ENCODE measurements around the gene RIIAD1. TPM values are rescaled to one million over a fixed set of nuclear protein-coding genes. Genes with fewer than 3 reads are reported as not detected.
"Not testable (repeated sequence)": the region's sequence is repeated elsewhere in the genome, so short reads cannot be mapped to it uniquely, and the experiment has no call there.

Gene RIIAD1
- total and polyA plus RNA-seq, 8 donors, result 0.56 to 7.5 (median 0.68) TPM; not detected in 2

DNA sequence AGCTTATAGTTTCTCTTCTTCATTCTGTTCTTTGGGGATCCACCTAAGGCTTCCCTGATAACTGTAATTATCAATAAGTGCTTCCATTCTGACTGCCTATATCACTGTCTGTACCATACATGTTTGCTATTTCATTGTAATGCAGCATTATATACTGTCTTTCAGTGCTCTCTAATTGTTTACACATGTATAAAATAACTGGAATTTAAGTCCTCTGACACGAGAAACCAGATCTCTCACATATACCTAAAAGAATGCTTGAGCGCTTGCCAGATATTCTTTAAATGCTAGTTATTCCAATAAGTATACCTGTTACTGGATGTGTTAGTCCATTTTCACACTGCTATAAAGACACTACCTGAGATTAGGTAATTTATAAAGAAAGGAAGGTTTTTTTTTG lies 39.4 kb upstream of the RIIAD1 start:
- FAIRE-seq (no peak), DNase-seq (no peak), ATAC-seq (no peak)
- Histone ChIP-seq H3K27ac (no peak overlapping the region), H3K4me3 (no peak overlapping the region), H3K4me1 (no peaks in the 10 kb centered on the region), H3K36me3 (peaks cover 0 to 17% (median 8%) of the 10 kb centered on the region in 3 donors), H3K27me3 (no peaks in the 10 kb centered on the region), H3K9me3 (no peaks in the 10 kb centered on the region)
- intact Hi-C loops (cut with DNase I), result no loop called here
- TF ChIP-seq, protein P1, sequence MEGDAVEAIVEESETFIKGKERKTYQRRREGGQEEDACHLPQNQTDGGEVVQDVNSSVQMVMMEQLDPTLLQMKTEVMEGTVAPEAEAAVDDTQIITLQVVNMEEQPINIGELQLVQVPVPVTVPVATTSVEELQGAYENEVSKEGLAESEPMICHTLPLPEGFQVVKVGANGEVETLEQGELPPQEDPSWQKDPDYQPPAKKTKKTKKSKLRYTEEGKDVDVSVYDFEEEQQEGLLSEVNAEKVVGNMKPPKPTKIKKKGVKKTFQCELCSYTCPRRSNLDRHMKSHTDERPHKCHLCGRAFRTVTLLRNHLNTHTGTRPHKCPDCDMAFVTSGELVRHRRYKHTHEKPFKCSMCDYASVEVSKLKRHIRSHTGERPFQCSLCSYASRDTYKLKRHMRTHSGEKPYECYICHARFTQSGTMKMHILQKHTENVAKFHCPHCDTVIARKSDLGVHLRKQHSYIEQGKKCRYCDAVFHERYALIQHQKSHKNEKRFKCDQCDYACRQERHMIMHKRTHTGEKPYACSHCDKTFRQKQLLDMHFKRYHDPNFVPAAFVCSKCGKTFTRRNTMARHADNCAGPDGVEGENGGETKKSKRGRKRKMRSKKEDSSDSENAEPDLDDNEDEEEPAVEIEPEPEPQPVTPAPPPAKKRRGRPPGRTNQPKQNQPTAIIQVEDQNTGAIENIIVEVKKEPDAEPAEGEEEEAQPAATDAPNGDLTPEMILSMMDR (IDR thresholded peaks at IDR 0.05), result no peak
- WGBS, 2 donors, result 89 to 95% methylated on average over 2 of the region's 2 CpGs

DNA sequence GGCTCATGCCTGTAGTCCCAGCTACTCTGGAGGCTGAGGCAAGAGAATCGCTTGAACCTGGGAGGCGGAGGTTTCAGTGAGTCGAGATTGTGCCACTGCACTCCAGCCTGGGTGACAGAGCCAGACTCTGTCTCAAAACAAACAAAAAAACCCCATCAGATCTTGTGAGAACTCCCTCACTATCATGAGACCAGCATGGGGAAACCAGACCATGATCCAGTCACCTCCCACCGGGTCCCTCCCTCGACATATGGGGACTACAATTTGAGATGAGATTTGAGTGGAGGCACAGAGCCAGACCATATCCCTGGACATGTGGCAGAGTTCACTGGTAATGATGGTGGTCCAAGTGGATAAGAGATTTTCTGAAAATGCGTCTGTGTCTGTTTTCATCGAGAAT lies 38.4 kb upstream of the RIIAD1 start:
- H3K27me3 ChIP-seq; H3K4me1 ChIP-seq; FAIRE-seq; H3K27ac ChIP-seq; H3K9me3 ChIP-seq; DNase-seq; intact Hi-C loops (cut with DNase I); H3K4me3 ChIP-seq; ATAC-seq: not testable (repeated sequence)
- 87 to 93% methylated on average over 7 of the region's 7 CpGs for WGBS, 2 donors
- H3K36me3 ChIP-seq, result peaks cover 0 to 17% (median 8%) of the 10 kb centered on the region in 3 donors

DNA sequence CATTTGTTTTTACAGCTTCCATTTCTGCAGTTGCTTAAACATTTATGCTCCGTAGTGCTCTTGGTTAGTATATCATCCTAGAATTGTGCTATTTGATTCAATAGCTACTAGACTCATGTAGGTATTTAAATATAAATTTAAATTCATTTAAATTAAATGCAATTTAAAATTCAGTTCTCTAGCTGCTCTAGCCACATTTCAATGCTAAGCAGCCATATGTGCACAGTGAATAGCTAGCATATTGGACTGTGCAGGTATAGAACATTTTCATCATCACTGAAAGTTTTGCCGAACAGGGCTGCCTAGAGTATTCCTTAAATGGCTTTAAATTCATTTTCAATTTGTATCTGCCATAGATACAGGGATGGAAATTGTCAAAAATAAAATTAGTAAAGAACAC lies 37.2 kb upstream of the RIIAD1 start:
- no peak for ATAC-seq
- H3K27me3 ChIP-seq, result no peaks in the 10 kb centered on the region
- H3K27ac ChIP-seq, result no peak overlapping the region
- H3K4me1 ChIP-seq, result no peaks in the 10 kb centered on the region
- H3K9me3 ChIP-seq, result no peaks in the 10 kb centered on the region
- intact Hi-C loops (cut with DNase I), result no loop called here
- no peak for DNase-seq
- H3K4me3 ChIP-seq, result no peak overlapping the region
- TF ChIP-seq, protein P1 (IDR thresholded peaks at IDR 0.05), result no peak
- WGBS, 2 donors, result 95 to 98% methylated on average over 2 of the region's 2 CpGs
- peaks cover 0 to 17% (median 8%) of the 10 kb centered on the region in 3 donors for H3K36me3 ChIP-seq
- FAIRE-seq, result no peak

DNA sequence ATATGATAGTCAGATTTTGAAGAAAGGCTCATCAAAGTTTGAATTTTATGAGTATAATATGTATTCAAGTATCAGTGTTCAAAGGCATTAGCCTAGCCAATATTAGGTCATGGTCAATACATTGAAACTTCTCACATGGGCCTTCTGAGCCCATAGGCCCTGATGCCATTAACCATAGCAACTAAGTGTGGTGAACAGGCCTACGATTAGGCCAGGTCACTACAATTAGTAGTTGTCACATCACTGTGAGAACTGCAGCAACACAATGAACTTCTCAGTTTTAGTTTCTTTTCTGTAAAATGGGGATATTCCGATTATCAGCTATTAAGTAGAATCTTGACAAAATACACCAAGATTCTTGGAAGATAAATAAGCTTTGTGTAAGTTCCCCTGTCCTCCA lies 34.8 kb upstream of the RIIAD1 start:
- TF ChIP-seq, protein P1 (IDR thresholded peaks at IDR 0.05), result no peak
- Histone ChIP-seq H3K27ac (no peak overlapping the region), H3K36me3 (peaks cover 0 to 17% (median 8%) of the 10 kb centered on the region in 3 donors), H3K4me1 (no peaks in the 10 kb centered on the region), H3K27me3 (no peaks in the 10 kb centered on the region), H3K4me3 (no peak overlapping the region), H3K9me3 (no peaks in the 10 kb centered on the region)
- FAIRE-seq, result no peak
- intact Hi-C loops (cut with DNase I), result no loop called here
- WGBS, 2 donors, result 80 to 87% methylated on average over 2 of the region's 2 CpGs
- DNase-seq, result no peak
- no peak for ATAC-seq

DNA sequence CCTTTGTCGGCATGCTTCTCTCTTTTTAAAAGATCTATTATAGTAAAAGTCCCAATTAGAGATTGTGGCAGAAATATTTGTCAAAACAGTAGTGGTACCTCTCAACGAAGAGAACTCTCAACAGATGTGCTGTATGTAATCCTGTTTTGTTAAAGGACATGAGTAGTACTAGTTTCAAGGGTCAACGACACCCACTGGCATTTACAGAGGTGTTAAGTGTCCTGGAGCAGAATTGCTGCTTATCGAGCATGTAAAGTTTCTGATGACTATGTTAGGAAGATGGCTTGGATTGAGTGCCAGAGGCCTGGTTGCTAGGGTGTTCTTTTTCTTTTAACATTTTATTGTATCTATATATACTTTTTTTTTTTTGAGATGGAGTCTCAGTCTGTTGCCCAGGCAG lies 31.8 kb upstream of the RIIAD1 start:
- H3K36me3 ChIP-seq, result peaks cover 0 to 17% (median 8%) of the 10 kb centered on the region in 3 donors
- no peak overlapping the region for H3K27ac ChIP-seq
- intact Hi-C loops (cut with DNase I), result no loop called here
- DNase-seq (no peak), ATAC-seq (no peak), FAIRE-seq (no peak)
- H3K4me1 ChIP-seq, result no peaks in the 10 kb centered on the region
- no peaks in the 10 kb centered on the region for H3K9me3 ChIP-seq
- no peak overlapping the region for H3K4me3 ChIP-seq
- TF ChIP-seq, protein P1 (IDR thresholded peaks at IDR 0.05), result no peak
- 80 to 85% methylated on average over 4 of the region's 4 CpGs for WGBS, 2 donors
- H3K27me3 ChIP-seq, result no peaks in the 10 kb centered on the region
